ENCODE measurements around the gene PLSCR3. TPM values are rescaled to one million over a fixed set of nuclear protein-coding genes. Genes with fewer than 3 reads are reported as not detected.

PLSCR3 gene
- total RNA-seq (10 to 100 TPM; 13.6 to 19.4 TPM), polyA plus RNA-seq (ENCODE audit: insufficient read depth, low read depth, low replicate concordance) (14.2 TPM)
- long read RNA-seq, donor 1, transcript PLSCR3-212 (7 exons, 1,965 nt): minor isoform, 5 of 15 reads
- long read RNA-seq, donor 1, transcript PLSCR3-202 (8 exons, 2,067 nt): major isoform, 8 of 15 reads
- long read RNA-seq, donor 1, partial matches to known transcripts: 0 of 15 reads
- long read RNA-seq, donor 1, other reads (novel, unspliced or antisense): 0 of 15 reads
- long read RNA-seq, donor 2, transcript PLSCR3-209 (8 exons, 2,032 nt): major isoform, 5 of 14 reads
- long read RNA-seq, donor 2, transcript PLSCR3-202 (8 exons, 2,067 nt): major isoform, 5 of 14 reads
- long read RNA-seq, donor 2, partial matches to known transcripts: 0 of 14 reads
- long read RNA-seq, donor 2, other reads (novel, unspliced or antisense): 0 of 14 reads

GRCh38 chr17:7394452-7395191 lies at the start of gene PLSCR3:
Gene PLSCR3, minus strand, starts transcription at chr17:7394525. Its CDS starts 415 bp downstream, at chr17:7394110.
- 0% methylated on average over 25 of the region's 71 CpGs; no CpG with 5 or more reads in 1 of the 2 donors for WGBS, 2 donors
- Histone ChIP-seq H3K27me3 (no peaks in the 10 kb centered on the region), H3K27ac (peak within 1 kb of the TSS; percentile 84 to 92), H3K4me3 (peak within 1 kb of the TSS; percentile 72 to 82), H3K9me3 (no peaks in the 10 kb centered on the region), H3K36me3 (ENCODE audit: low read depth, missing control alignments) (no peaks in the 10 kb centered on the region), H3K4me1 (peaks cover 15% of the 10 kb centered on the region)
- DNase-seq: peak; percentile 87
- intact Hi-C loops (cut with DNase I; ENCODE audit: low total_unique reads): no loop called here
- peak; percentile 9 to 37 (median 10) for TF ChIP-seq CTCF (IDR thresholded peaks at IDR 0.05)
- TF ChIP-seq POLR2A (IDR thresholded peaks at IDR 0.05): no peak

- DNase-seq: no peak
- peaks cover 22% of the 10 kb centered on the region for H3K4me1 ChIP-seq
- no peaks in the 10 kb centered on the region for H3K9me3 ChIP-seq
- 79 to 81% methylated on average over 7 of the region's 7 CpGs for WGBS, 2 donors
- no peak overlapping the region for H3K4me3 ChIP-seq
- H3K27ac ChIP-seq: no peak overlapping the region
- intact Hi-C loops (cut with DNase I; ENCODE audit: low total_unique reads): no loop called here
- H3K36me3 ChIP-seq (ENCODE audit: low read depth, missing control alignments): no peaks in the 10 kb centered on the region
- no peaks in the 10 kb centered on the region for H3K27me3 ChIP-seq
- TF ChIP-seq CTCF (IDR thresholded peaks at IDR 0.05): no peak
- TF ChIP-seq POLR2A (IDR thresholded peaks at IDR 0.05): no peak
Measured at GRCh38 chr17:7443499-7444485, 49.5 kb upstream of the PLSCR3 start.

- Histone ChIP-seq H3K27me3 (no peaks in the 10 kb centered on the region), H3K27ac (no peak overlapping the region), H3K36me3 (ENCODE audit: low read depth, missing control alignments) (no peaks in the 10 kb centered on the region), H3K4me3 (no peak overlapping the region), H3K4me1 (peaks cover 28% of the 10 kb centered on the region), H3K9me3 (no peaks in the 10 kb centered on the region)
- WGBS, 2 donors: 92 to 100% methylated on average over 2 of the region's 2 CpGs
- TF ChIP-seq POLR2A (IDR thresholded peaks at IDR 0.05): no peak
- DNase-seq: no peak
- intact Hi-C loops (cut with DNase I; ENCODE audit: low total_unique reads): no loop called here
Measured at GRCh38 chr17:7442142-7442541, 47.8 kb upstream of the PLSCR3 start.

GRCh38 chr17:7441266-7441665 lies 46.9 kb upstream of the PLSCR3 start:
- peaks cover 28% of the 10 kb centered on the region for H3K4me1 ChIP-seq
- no peaks in the 10 kb centered on the region for H3K36me3 ChIP-seq (ENCODE audit: low read depth, missing control alignments)
- intact Hi-C loops (cut with DNase I; ENCODE audit: low total_unique reads): no loop called here
- no peaks in the 10 kb centered on the region for H3K27me3 ChIP-seq
- TF ChIP-seq CTCF (IDR thresholded peaks at IDR 0.05) (no peak), POLR2A (IDR thresholded peaks at IDR 0.05) (no peak)
- no peak overlapping the region for H3K27ac ChIP-seq
- no peaks in the 10 kb centered on the region for H3K9me3 ChIP-seq
- DNase-seq: no peak
- WGBS, 2 donors: 52 to 74% methylated on average over 7 of the region's 7 CpGs
- H3K4me3 ChIP-seq: no peak overlapping the region
